ENCODE measurements around the gene IDS.
"Not testable (repeated sequence)": the region's sequence is repeated elsewhere in the genome, so short reads cannot be mapped to it uniquely, and the experiment has no call there.

Gene IDS

DNA sequence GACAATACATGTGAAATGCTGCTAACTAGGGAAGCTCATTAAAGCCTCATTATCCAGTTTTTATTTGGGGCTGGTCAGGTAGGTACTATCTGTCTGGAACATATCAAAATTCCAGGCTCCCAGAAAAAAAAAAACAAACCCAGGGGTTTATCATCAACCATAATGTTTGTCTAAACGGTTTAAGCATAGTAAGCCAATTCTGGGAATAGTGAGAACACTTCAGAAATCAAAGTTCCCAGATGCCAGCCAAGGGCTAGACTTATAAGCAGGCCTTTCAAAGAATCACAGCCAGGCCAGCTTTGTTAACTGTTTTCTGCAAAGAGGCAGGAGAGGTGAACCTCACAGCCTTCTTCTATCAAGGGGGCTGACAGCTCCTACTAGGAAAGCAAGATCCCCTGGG, 8.1 kb downstream of the IDS start:
- no peak for DNase-seq

- DNase-seq = no peak
Measured at GRCh38 chrX:149495573-149496071, 9.5 kb downstream of the IDS start.

GRCh38 chrX:149494844-149495565, 10.1 kb downstream of the IDS start:
- no peak for DNase-seq

DNA sequence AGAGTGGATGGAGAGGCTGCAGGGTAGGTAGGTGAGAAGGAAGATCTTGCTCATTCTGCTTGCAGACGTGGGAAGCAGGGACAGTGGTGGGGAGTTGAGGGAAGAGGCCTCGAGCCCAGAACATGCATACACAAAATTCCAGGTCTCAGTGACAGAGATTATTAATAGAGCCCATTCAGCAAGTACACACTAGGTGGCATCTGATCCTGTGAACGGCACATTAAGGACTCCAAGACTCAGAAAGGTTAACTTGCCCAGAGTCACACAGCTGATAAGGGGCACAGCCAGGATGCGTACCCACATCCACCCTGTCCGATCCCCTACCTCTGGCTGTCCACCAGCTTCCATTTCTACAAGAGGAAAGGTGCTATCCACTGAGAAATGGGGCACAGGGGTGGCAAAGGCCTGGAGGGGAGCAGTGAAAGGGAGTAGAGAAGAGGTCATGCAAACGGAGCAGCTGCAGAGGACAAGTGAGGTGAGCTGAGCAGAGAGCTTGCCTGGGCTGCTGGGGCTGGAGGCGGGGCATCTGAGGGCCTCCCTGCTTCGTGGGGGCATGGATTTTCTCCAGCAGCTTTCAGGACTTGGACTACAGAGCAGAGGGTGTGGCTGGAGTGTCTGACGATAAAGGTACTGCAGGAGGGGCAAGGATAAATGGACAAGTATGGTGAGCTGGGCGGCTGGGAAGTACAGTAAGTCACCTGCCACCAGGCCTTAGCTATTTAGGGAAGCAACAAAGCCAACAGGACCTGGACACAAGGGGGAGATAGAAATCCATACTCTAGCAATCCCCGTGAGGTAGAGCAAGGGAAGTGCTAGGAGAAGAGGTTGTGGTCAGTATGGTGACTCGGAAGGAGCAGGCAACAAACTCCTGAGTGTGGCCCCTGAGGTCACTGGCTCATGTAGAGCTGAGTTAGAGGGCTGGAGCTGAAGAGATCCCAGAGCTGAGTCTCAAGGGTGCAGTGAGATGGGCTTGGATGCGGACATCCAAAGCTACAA, 11.2 kb downstream of the IDS start:
- no peak for DNase-seq

- no peak for DNase-seq
Measured at GRCh38 chrX:149491812-149492211, 13.3 kb downstream of the IDS start.

GRCh38 chrX:149490100-149490499, 15.0 kb downstream of the IDS start:
- no peak for DNase-seq

- not testable (repeated sequence) for DNase-seq
Measured at GRCh38 chrX:149488411-149489052, 16.6 kb downstream of the IDS start.

DNA sequence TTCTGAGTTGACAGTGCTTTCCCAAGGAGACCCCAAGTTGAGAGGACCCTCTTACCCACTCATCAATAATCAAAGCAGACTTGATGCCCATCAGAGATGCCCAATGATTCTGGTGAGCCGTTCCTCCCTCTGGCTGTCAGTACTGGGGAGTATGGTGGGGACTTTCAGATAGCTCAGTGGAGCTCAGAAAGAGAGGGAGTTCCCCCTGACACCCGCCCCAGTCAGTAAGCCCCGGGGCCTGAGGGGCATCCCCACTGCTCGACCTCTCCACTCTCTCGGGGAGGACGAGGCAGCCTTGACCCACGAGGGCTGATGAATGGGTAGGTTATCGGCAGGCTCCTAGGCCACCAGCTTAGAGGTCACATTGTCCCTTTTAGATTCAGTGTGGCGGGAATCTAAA, 17.1 kb downstream of the IDS start:
- DNase-seq = not testable (repeated sequence)

DNA sequence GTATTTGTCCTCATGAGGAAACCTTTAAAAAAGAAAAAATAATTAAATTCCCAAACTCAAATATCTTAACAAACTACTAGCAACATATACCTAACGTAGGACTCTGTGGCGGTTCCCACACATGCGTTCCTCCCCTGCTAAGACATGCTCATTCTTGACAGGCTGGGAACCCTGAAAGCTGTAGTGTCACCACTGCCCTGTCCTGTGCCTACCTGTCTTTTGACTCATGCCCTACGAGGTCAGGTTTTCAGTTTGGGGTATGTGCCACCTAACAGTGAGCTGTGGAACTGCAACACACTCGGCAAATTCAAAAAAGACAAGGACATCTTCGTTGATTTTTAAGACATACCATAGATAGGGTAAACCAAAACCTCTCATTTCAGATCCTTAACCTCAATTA, 17.8 kb downstream of the IDS start:
- no peak for DNase-seq

DNA sequence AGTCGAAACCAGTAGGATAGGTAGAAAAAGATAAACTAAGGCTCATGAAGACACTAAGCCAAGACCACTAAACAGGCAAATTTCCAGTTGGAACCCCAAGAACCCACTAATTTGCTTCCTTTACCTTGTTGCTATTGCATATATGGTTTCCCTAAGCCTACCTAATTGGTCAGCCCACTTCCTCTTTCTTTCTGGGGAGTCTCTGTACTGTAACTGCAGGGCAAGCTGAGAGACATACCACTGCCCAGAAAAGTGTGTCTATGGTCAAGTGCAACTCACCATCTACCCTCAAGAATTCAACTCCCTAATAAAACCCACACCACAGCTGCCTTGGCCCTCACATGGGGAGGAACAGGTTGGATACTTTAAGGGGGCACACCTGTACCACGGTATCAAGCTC, 28.6 kb downstream of the IDS start:
- no peak for DNase-seq

- DNase-seq = no peak
Measured at GRCh38 chrX:149473966-149474365, 31.1 kb downstream of the IDS start.

GRCh38 chrX:149473092-149473491, 32.0 kb downstream of the IDS start:
- no peak for DNase-seq

- DNase-seq = no peak
Measured at GRCh38 chrX:149472625-149473024, 32.5 kb downstream of the IDS start.

- no peak for DNase-seq
Measured at GRCh38 chrX:149471397-149471796, 33.7 kb downstream of the IDS start.

- no peak for DNase-seq
Measured at GRCh38 chrX:149470955-149471354, 34.2 kb downstream of the IDS start.

DNA sequence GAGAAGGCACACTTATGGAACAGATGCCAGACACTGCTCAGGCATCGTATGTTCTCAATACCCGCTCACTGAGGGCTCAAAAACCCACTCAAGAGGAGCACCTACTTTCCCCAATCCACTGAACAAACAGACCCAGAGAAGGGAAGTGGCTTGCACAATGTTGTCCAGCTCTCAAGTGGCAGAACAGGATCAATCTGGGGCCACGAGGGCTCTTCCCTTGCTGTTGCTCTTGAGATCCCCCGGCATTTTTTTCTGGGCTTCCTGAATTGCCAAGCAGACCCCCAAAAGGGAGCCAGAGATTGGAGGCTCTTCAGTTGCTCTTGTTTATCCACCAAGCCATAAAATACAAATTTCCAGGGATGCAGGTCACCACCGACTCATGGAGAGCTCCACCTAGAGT, 35.7 kb downstream of the IDS start:
- no peak for DNase-seq

DNA sequence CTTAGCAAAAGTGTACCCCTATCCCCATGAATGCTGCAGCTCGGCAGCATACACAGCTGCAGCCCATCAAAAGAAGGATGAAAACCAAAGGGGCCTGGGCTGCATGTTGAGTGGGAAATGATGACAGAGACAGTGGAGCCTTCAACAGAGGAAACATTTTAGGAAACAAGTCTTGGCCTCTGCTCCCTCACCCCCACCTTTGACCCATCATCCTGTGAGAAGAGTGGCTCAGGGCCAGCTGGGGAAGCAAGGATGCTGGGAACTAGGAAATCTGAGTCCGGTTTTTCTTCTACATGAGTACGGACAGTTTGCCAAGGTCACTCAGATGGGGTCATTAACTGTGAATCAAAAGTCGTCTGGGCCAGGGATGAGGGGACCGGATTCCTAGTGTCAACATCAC, 37.2 kb downstream of the IDS start:
- DNase-seq = no peak

- DNase-seq = no peak
Measured at GRCh38 chrX:149467461-149467860, 37.6 kb downstream of the IDS start.

- DNase-seq = no peak
Measured at GRCh38 chrX:149462849-149463248, 42.3 kb downstream of the IDS start.

- DNase-seq = no peak
Measured at GRCh38 chrX:149461746-149462145, 43.4 kb downstream of the IDS start.

GRCh38 chrX:149458586-149458985, 46.5 kb downstream of the IDS start:
- DNase-seq = no peak

- no peak for DNase-seq
Measured at GRCh38 chrX:149456476-149457245, 48.4 kb downstream of the IDS start.

DNA sequence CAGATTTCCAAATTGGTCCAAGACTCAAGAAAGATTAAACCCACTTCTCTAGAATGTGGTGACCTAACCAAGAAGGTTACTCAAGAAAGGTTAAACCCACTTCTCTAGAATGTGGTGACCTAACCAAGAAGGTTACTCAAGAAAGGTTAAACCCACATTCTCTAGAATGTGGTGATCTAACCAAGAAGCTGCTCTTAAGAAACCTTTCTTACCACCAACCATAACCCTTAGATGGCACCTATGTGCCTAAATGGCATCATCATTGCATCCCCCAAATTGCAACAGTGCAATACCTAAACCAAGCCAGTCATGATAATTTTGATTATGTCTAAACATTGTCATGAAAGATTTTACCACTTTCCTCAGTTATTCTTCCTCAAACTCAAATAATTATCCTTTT, 49.2 kb downstream of the IDS start:
- no peak for DNase-seq
